GM04504 (cell line): ENCODE measurements around the gene ADAMTS19.
"Not testable (repeated sequence)": the region's sequence is repeated elsewhere in the genome, so short reads cannot be mapped to it uniquely, and the experiment has no call there.

Experiments used
- DNase-seq: peaks from one replicate; pipeline ENCODE4 v3.0.0-alpha.2; 2012; ENCODE audit warnings: low read depth

The ADAMTS19 gene

DNA sequence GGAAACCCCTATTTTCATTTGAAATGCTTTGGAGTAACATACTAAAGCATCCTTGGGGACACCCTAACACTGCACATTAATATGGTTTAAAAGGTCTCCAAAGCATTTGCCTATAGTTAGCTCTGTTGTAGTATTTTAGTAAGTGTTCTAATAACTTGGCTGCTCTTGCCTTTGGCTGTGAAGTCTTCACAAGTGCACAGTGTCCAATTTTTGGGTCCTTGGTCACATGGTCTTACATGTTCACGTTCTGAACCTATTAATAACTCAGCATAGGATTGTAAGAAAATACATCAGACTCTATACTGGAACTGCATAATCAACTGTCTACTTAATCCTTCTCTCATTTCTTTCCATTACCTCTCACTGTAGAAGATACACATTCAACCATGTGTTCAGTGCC is 17.4 kb downstream of the ADAMTS19 start:
- DNase-seq = no peak

DNA sequence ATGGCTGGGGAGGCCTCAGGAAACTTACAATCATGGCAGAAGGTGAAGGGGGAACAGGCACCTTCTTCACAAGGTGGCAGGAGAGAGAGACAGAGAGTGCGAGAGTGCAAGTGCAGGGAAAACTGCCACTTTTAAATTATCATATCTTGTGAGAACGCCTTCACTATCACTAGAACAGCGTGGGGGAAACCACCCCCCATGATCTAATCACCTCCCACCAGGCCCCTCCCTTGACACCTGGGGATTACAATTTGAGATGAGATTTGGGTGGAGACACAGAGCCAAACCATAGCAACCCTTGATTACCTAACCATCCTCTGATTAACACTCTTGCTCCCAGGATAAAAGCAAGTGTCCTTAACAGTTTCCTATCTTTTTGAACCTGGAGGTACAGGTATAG is 21.1 kb downstream of the ADAMTS19 start:
- DNase-seq = no peak

- no peak for DNase-seq
Measured at GRCh38 chr5:129496421-129496820, 36.3 kb downstream of the ADAMTS19 start.

DNA sequence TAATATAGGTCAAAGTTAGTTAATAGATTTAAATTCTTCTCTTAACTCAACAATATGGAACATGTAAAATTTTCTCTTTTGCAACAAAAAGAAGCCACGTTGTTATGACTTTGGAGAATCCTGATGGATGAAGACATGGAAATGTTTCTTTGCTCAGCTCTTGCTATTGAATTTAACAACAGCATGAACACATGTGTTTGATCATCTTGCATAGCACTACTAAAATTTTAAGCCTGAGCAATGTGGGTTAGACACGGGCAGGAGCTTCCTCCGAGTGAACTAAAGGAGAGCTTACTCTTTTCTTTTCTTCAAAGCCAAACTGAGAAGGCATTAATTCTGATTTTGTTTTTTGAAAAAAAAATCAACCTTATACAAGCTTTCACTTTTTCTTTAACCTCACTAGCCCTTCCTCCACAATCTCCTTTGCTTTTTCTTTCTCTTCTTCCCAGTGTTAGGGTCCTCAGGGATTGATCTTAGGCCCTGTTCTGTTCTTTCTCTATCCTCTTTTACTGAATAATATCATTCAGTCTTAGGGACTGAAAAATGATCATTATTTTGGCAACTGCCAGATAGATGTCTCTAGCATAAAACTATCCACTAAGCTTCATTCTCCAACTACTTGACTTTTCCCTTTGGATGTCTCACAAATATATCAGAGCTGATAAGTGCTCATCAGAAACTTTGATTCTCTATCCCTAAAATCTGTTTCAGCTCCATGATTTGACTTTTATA is 36.9 kb downstream of the ADAMTS19 start:
- no peak for DNase-seq

DNA sequence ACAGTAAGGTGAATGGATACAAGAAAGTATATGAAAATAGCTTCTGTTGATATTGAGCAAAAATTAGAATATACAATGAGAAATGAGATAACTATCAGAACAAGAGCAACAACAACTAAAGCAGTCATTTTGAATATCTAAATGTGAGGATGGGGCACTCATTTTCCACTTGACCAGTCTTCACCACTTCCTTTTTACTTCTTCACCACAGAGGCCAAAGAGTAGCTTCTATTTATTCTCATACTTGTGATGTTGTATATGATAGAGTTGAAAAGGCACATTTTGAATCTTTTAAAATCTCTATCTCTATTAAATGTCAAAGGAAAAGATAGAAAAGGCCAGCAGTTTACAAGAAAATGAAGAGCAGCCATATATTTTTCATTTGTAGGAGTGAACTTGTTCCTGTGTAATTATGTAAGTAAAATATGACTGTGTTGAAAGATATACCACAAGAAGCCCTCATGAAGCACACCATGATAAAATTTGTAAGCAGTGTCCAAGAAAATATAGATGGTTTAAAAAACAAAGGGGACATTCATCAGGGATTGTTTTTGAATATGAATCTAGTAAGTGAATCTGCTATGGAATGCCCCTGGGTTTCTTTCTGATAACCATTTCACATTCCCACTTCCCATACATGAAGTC is 39.2 kb downstream of the ADAMTS19 start:
- no peak for DNase-seq

GRCh38 chr5:129500101-129500500 is 40.0 kb downstream of the ADAMTS19 start:
- no peak for DNase-seq

GRCh38 chr5:129506086-129506485 is 46.0 kb downstream of the ADAMTS19 start:
- DNase-seq = peak; percentile 0

DNA sequence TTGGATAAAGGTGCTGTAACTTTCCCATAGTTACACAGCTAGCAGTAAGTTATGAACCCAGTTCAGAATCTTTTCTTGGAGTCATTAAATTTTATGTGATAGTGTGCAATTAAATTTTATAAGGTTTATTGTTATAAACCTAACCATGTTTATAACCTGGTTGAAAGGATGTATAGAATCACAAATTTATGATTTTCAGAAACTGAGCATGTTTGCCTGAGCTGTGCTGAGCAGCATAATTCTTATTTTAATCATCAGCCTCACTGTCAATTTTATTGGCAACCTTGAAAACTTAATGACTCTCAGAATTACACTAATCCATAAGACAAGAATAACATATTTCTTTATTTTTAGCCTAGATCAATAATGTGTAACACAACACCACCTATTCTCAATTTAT is 46.9 kb downstream of the ADAMTS19 start:
- no peak for DNase-seq

- no peak for DNase-seq
Measured at GRCh38 chr5:129507527-129507926, 47.4 kb downstream of the ADAMTS19 start.

GRCh38 chr5:129508606-129509005 is 48.5 kb downstream of the ADAMTS19 start:
- DNase-seq = no peak

- no peak for DNase-seq
Measured at GRCh38 chr5:129509363-129509975, 49.4 kb downstream of the ADAMTS19 start.

- DNase-seq = no peak
Measured at GRCh38 chr5:129511291-129511690, 51.2 kb downstream of the ADAMTS19 start.

DNA sequence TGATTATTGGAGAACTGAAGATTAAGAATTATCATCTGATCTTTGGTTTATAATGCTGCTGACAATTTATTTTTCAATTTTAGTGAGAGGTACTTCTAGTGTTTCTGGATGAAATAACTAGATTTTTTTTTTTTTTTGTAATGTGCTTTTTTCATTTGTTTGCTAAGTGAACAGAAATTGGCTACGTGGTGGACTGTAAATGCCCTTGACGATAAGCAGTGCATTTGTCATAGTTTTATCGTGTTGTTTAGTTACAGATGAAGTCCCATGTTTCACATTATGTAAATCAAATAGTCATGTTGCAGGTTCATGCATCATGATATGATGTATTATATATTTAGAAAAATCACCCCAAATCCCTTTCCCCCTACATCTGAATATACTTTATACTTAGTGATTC is 81.0 kb downstream of the ADAMTS19 start:
- no peak for DNase-seq

DNA sequence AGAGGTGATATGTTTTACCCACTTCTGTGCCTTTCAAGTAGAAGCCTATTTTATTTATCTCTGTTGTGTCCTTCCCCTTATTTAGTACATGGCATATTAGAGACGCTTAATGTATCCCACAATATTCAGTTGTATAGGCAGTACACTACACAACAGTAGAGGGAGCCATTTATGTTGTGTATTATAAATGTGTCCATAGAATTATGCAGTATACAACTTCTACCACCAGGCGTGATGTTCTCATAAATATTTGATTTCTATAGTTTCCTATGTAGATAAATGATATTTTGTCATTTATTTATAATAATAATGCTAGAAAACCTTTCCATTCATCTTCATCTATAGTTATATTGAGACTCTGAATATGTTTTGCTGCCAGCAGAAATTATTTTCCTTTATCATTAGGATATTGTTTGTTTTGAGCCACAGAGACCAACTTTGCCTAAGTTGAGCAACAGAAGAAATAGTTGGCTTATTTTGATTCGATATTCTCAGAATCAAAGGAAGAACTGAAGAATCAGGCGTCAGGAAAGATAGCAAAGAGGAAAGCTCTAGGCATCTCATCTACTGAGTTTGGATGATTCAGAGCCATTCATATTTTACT is 81.7 kb downstream of the ADAMTS19 start:
- no peak for DNase-seq

DNA sequence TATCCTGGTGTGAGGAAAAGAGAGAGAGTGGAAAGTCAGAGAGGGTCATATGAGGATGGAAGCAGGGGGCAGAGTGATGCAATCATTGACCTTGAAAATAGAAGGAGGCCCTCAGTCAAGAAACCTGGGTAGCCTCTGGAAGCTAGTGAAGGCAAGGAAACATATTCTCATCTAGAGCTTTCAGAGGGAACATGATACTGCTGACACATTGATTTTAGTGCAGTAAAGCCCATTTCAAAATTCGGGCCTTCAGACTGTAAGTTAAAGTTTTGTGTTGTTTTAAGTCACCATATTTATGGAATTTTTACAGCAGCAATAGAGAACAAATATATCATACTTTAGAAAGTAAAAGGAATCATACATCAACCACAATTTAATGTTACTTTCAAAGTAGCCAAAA is 87.0 kb downstream of the ADAMTS19 start:
- no peak for DNase-seq

DNA sequence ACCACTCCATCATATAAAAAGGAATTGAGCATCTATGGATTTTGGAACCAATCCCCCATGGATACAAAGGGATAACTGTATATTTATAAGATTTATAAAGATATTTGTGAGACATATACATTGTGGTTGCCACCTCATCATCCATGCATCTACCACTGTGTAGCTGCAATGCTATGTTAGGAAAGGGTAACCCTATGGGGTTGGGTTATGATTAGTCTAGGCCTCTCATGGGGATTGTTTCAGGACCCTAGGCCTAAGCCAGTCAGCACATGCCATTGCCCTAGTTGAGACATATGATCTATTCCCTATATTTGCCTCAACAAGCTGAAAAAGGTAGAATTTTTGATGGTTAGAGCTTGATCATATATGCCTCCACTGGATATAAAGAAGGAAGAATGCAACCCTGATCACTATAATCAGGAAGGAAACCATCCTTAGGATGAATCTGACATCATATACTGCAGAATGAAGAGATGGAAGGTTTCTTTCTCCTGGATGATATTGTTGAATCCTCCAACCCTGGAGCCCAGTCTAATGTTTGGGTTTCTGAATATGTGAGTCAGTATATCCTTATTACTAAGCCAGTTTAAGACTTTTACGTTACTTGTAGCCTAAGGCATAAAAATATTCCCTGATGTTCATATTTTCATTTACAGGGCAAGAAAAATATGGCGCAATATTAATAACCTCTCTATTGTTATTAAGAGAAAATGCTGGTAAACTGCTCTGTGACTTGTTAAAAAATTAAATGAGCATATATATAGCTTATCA is 94.2 kb downstream of the ADAMTS19 start:
- no peak for DNase-seq

DNA sequence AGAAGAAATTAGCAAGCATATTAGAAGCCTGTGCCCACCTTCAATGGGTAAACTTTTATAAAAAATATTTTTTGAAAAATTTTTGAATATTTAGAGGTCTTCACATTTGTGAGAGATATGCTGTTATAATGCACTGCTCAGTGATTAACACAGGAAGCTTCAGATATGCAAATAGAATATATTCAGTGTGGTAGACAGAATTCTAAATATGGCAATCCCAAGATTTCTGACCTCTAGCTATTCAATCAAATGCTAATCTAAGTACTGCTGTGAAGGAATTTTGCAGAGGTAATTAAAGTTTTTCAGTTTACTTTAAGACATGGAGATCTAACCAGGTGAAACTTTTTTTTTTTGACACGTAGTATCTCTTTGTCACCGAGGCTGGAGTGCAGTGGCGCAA is 103.5 kb downstream of the ADAMTS19 start:
- no peak for DNase-seq

DNA sequence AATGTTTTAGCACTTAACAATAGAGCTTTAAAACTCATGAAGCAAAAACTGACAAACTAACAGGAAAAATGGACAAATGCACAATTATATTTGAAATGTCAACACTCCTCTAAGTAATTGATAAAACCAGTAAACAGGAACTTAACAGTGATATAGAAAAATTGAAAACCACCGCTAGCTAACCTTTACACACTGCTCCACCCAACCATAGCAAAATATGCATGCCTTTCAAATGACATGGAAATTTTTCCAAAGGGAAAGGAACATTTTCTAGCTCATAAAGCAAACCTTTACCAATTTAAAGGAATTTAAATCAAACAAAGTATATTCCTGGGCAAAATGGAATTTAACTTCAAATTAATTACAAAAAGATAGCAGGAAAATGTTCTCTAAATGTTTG is 109.2 kb downstream of the ADAMTS19 start:
- DNase-seq = no peak

GRCh38 chr5:129572060-129572459 is 112.0 kb downstream of the ADAMTS19 start:
- DNase-seq = no peak

GRCh38 chr5:129584496-129584895 is 124.4 kb downstream of the ADAMTS19 start:
- not testable (repeated sequence) for DNase-seq

DNA sequence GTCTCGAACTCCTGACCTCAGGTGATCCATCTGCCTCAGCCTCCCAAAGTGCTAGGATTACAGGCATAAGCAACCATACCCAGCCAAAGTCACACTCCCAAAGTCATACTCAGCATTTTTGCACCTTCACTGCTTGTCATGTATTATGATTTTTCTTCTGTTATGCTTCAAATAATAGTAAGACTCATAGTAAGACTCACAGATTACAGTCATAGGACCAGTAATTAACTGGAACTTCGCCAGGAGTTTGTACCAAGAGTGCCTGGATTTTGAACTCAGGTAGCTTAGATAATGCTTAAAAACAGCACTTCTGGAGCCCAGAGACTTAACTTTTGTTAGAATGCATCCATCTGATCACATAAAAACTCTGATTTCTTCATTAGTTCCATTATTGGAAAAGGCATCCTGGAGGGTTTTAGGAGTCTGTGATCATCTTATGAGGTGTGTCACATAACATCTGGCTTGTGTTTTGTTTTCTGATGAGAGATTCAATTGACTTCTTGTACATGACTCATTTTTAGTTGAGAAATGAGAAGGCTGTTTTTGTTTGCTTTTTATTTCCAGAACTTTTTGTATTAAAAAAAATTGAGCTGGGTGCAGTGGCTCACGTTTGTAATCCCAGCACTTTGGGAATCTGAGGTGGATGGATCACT is 131.5 kb downstream of the ADAMTS19 start:
- DNase-seq = no peak

- no peak for DNase-seq
Measured at GRCh38 chr5:129593525-129593924, 133.4 kb downstream of the ADAMTS19 start.
